T-helper 2 cell (primary cell): Measurements from ENCODE around the gene RHEBL1.

Experiments used
- DNase-seq, 5 experiments: peaks; one replicate each; pipeline versions ENCODE4 v3.0.0 to v3.0.0-alpha.2; 2012 to 2022

Gene RHEBL1

DNA sequence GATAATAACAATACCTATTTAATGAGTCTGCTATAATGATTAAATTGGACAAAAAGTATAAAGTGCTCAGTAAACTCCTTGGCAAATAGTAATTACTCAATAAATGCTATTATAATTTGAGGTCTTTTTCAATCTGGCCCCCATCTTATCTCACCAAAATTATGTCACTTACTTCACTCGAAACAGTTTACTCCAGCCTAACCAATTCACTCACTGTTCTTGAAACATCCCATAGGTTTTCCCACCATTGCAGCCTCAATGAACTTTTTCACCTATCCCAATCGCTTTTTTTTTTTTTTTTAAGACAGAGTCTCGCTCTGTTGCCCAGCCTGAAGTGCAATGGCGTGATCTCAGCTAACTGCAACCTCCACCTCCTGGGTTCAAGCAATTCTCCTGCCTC, 33.8 kb downstream of the RHEBL1 start:
- no peak for DNase-seq

DNA sequence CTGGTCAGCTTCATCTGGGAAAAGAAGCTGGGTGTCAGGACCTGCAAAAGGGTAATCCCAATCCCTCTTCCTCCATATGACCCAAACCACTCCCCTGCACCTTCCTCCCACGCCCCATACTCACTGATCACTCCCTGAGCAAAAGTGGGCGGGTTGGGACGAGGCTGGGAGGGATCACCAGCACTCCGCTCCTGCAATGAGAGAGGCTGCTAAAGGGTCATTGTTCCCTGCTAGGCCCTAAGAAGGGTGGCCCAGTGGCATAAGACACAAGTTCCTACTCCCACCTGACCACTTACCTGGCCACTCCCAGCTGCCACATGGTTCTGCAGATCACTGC, 35.5 kb downstream of the RHEBL1 start:
- no peak for DNase-seq

DNA sequence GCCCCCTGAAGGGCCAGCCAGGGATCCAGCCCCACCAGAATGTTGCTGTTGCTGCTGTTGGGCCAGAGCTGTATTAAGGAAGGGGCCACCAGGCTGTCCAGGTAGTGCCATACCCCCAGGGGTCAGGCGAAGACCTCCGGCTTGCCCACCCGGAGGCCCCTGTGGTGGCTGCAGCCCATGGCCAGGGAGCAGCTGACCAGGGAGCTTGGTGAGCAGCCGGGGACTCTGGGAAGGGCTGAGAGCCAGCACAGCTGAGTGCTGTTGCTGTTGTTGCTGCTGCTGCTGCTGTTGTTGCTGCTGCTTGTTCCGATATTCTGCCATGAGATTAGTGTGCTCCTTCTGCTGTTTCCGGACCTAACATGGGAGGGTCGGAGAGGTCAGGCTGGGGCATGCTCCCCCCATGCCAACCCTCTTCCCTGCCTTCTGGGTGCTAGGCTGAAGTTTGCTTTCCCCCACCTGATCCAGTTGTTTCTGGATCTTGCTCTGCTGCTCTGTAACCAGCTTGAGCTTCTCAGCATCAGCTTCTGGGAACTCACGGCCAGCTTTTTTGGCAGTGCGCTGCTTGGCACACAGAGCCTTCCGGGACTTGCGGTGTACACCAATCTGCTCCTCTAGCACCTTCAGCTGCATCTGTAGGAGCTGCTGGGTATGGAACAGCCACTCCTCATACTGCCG, 36.0 kb downstream of the RHEBL1 start:
- DNase-seq, result no peak

- DNase-seq, result no peak
Measured at GRCh38 chr12:49032679-49033447, 36.9 kb downstream of the RHEBL1 start.

DNA sequence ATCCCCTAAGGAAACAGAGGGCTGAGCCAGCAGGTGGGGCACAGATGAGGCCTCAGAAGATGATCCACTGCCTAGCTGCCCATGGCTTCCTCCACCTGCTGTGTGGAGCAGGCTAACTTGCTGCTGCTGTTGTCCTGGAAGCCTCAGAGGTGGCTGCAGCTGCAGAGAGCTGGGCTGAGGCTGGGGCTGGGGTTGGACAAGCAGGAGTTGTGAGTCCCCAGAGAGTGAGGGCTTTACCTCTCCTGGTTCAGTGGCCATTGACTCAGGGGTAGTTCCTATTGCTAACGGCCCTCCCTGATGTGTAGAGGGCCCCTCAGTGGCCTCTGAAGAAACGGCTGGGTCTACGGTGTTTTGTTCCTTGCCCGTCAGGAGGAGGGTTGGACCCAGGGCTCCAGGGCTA, 37.5 kb downstream of the RHEBL1 start:
- no peak for DNase-seq

- no peak for DNase-seq
Measured at GRCh38 chr12:49031573-49032161, 38.1 kb downstream of the RHEBL1 start.

GRCh38 chr12:49030714-49031572, 38.8 kb downstream of the RHEBL1 start:
- DNase-seq, result no peak

DNA sequence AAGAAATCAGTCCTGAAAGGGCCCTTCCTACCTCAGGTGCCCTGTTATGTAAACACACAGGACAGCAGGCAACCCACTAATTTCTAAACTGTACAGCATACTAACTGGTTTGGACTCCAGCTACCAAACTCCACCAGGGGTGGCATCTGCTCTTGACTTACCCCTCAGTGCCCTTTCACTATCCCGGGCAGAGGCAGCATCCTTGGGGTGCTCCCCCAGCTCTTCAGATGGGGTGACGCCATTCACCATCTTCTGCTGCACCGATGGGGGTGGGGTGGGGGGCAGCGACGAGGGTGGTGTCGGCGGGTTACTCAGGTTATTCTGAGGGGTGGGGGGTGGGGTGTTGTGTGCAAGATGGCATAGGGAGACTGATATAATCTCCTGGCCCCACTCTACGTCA, 39.7 kb downstream of the RHEBL1 start:
- DNase-seq, result no peak

- DNase-seq, result no peak
Measured at GRCh38 chr12:49028666-49029275, 41.0 kb downstream of the RHEBL1 start.

- no peak for DNase-seq
Measured at GRCh38 chr12:49027846-49028555, 41.8 kb downstream of the RHEBL1 start.

- no peak for DNase-seq
Measured at GRCh38 chr12:49026678-49027480, 42.9 kb downstream of the RHEBL1 start.

DNA sequence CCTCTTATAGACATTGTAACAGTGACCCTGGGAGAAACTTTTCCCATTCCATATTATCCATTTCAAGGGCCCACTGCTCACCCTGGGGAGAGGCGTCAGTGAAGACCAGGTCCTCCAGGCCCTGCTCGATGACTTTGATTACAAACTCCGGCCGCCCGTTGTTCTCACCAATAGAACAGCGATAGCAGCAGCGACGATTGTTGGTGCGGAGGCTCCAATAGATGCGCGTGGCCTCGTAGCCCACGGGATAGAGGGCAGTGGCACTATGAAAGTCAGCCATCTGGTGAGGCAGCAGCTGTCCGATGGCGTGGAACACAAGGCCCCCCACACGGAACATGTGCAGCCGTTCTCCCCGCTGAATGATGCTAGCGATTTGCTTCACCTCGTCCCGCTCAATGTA, 43.7 kb downstream of the RHEBL1 start:
- DNase-seq, result no peak

GRCh38 chr12:49025463-49025862, 44.3 kb downstream of the RHEBL1 start:
- DNase-seq, result no peak

DNA sequence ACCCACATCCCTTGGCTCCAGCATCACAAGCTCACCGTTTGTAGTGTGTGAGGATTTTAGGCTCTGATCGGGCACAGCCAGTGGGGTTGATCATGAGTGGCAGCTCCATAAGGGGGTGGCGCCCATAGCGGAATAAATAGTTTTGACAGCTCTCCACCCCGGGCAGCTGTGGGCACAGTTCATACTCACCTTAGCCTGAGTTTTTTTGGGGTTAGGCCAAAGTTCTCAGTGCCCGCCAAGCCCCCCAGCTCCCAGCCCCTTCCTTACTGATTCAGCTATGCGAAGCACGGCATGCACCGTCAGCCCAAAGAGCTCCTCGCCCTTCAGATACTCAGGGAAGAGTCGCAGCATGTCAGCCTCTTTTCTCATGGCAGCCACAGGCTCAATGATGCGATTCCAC, 45.2 kb downstream of the RHEBL1 start:
- DNase-seq, result no peak

DNA sequence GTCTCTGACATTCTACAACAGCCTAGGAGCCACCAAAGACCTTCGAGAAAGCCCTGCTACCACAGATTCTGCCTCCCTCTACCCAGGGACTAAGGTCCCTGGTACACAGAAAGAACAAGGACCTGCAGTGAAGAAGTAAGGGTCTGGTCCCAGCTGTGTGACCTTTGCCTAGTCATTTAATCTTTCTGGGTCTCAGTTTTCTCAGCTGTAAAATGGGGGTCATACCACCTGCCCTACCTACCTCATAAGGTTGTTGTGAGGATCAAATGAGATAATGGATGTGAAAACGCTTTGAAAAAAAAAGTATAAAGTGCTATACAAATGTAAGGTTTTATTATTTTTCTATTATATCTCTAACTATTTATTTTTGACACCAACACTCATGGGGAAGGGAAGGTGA, 46.0 kb downstream of the RHEBL1 start:
- no peak for DNase-seq

GRCh38 chr12:49022558-49023178, 47.1 kb downstream of the RHEBL1 start:
- no peak for DNase-seq

- no peak for DNase-seq
Measured at GRCh38 chr12:49021292-49021915, 48.4 kb downstream of the RHEBL1 start.

- no peak for DNase-seq
Measured at GRCh38 chr12:49020441-49020840, 49.3 kb downstream of the RHEBL1 start.

DNA sequence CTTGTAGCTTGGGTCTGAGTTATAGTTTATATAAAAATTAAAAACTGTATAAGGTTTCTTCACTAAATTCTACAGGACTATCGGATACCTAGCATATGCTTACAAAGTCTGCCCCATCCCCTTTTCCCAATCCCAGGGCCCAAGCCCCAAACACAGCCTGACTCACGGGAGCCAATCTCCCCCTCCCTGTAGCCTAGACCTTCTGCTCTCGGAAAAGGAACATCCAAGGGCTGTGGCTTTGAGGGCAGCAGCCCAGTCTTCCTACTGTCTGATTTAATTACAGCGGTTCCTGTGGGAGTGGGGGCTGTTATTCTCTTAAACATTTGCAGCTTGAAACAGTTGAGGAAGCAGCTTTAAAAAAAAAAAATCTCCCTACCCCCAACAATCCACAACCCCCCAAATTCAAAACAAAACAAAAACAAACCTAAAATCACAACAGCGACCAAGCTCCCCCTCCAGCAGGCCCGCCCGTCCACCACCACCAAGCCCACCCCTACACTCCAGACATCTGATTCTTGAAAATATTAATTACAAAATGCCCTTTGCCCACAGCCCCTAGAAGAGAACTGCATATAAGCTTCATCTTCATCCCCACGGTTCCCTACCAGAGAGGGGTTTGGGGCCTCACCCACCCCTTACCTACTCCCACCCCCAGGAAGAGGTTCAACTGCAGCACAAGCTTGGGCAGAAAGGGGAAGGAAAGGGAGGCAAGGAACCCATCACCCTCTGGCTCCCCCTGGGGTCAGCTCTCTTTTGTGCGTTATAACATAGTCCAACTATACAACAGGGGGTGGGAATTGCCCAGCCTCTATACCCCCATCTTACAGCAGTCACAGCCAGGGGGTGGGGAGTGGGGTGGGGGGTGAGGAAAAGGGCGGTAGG, 50.1 kb downstream of the RHEBL1 start:
- peak in 2 of 5 experiments; percentile 38 to 59 for DNase-seq
